Ascending aorta (tissue), 2 donors: ENCODE data around the gene GARRE1. TPM values are rescaled to one million over a fixed set of nuclear protein-coding genes. Genes with fewer than 3 reads are reported as not detected.
"Not testable (repeated sequence)": the region's sequence is repeated elsewhere in the genome, so short reads cannot be mapped to it uniquely, and the experiment has no call there.

ENCODE experiments used
- DNase-seq, 2 donors: peaks; one replicate each; pipeline ENCODE4 v3.0.0-alpha.2; 2019; ENCODE audit warnings: low spot score in 2 of 2
- H3K27ac ChIP-seq, 2 donors: fragments of 200-600 bp; sonication (generic); one replicate each; pipeline ENCODE4 v1.5.1; 2016 to 2017; ENCODE audit warnings: mild to moderate bottlenecking in 1 of 2
- H3K27me3 ChIP-seq: fragments of 200-600 bp; sonication (generic); one replicate; pipeline ENCODE4 v1.5.1; 2017
- H3K36me3 ChIP-seq, 2 donors: fragments of 200-600 bp; sonication (generic); one replicate each; pipeline ENCODE4 v1.5.1; 2016
- H3K4me1 ChIP-seq, 2 donors: fragments of 200-600 bp; sonication (generic); one replicate each; pipeline ENCODE4 v1.5.1; 2016 to 2017; ENCODE audit warnings: mild to moderate bottlenecking in 1 of 2
- H3K4me3 ChIP-seq, 2 donors: fragments of 200-600 bp; sonication (generic); one replicate each; pipeline ENCODE4 v1.5.1; 2016 to 2017; ENCODE audit warnings: mild to moderate bottlenecking in 1 of 2
- H3K9me3 ChIP-seq, 2 donors: fragments of 200-600 bp; sonication (generic); one replicate each; pipeline ENCODE4 v1.5.1; 2016
- intact Hi-C: fragments of 100-400 bp; cut with DNase I; formaldehyde crosslinking; loops from one replicate; pipeline ENCODE4 v1.15.1; 2023
- total RNA-seq: library from RNA; depleted of rRNA; stranded (reverse); fragments of >200 nt; gene quantifications from one replicate; pipeline ENCODE4 v1.1.0, GENCODE V29; 2016
- TF ChIP-seq, protein P1 (sequence below), 3 experiments: fragments of 200-600 bp in 2 of 3; fragments of 450-650 bp in 1 of 3; sonication (generic) in 2 of 3; IDR thresholded peaks; one replicate each; pipeline ENCODE4 v1.5.1; 2016 to 2019; ENCODE audit warnings: antibody characterized with exemption in 3 of 3, mild to moderate bottlenecking in 1 of 3, moderate library complexity in 1 of 3

GARRE1 gene, protein sequence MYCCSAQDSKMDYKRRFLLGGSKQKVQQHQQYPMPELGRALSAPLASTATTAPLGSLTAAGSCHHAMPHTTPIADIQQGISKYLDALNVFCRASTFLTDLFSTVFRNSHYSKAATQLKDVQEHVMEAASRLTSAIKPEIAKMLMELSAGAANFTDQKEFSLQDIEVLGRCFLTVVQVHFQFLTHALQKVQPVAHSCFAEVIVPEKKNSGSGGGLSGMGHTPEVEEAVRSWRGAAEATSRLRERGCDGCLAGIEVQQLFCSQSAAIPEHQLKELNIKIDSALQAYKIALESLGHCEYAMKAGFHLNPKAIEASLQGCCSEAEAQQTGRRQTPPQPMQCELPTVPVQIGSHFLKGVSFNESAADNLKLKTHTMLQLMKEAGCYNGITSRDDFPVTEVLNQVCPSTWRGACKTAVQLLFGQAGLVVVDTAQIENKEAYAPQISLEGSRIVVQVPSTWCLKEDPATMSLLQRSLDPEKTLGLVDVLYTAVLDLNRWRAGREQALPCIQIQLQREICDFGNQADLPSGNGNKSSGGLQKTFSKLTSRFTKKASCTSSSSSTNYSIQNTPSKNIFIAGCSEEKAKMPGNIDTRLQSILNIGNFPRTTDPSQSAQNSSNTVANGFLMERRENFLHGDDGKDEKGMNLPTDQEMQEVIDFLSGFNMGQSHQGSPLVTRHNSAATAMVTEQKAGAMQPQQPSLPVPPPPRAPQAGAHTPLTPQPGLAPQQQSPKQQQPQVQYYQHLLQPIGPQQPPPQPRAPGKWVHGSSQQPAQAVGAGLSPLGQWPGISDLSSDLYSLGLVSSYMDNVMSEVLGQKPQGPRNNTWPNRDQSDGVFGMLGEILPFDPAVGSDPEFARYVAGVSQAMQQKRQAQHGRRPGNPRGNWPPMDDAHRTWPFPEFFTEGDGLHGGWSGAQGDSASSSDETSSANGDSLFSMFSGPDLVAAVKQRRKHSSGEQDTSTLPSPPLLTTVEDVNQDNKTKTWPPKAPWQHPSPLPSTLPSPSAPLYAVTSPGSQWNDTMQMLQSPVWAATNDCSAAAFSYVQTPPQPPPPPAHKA (N-terminal part only)
- 59.2 TPM for total RNA-seq

DNA sequence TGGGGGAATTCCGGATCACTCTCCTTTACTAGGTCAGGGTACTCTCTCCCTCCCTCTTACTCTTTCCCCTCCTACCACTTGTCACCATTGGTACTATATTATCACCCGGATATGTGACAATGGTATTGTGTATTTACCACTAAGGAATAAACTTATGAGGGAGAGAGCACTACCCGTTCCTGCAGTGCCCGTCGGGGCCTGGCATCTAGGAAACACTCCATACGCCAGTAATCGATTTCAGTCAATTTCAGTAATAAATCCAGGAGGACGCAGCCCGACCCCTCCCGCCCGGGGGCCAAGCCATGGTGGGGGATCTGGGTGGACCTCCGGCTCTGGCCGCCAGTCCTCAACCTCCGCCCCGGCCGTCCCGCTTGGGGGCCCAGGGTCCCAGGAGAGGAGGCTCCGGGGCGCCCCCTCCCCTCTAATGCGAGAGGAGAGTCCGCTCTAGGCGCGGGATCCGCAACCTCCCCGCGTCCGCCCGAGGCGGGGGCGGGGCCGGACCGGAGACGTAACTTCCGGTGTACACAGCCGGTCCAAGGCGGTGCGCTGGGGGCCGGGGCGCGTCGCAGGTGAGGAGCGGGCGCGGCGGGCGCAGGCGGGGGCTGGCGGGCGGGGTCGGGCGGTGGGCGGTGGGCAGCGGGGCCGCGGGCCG, at the start of gene GARRE1:
TSS of gene GARRE1 (plus strand) at position 509 of the 652 bp plus-strand sequence. CDS start 45,920 bp downstream, outside the sequence.
- intact Hi-C loops = loop anchor here (2.0 to 10.0 kb wide), 2 partner anchors 21 to 231 kb away; partner anchors contain the start of gene WTIP
- DNase-seq = peak; percentile 34 to 90
- H3K27ac ChIP-seq = peak within 1 kb of the TSS; percentile 95 to 98
- peaks cover 0 to 18% of the 10 kb centered on the region in 2 donors for H3K4me1 ChIP-seq
- H3K4me3 ChIP-seq = peak within 1 kb of the TSS; percentile 81 to 83
- no peaks in the 10 kb centered on the region for H3K27me3 ChIP-seq
- no peaks in the 10 kb centered on the region for H3K36me3 ChIP-seq
- H3K9me3 ChIP-seq = no peaks in the 10 kb centered on the region
- TF ChIP-seq, protein P1, sequence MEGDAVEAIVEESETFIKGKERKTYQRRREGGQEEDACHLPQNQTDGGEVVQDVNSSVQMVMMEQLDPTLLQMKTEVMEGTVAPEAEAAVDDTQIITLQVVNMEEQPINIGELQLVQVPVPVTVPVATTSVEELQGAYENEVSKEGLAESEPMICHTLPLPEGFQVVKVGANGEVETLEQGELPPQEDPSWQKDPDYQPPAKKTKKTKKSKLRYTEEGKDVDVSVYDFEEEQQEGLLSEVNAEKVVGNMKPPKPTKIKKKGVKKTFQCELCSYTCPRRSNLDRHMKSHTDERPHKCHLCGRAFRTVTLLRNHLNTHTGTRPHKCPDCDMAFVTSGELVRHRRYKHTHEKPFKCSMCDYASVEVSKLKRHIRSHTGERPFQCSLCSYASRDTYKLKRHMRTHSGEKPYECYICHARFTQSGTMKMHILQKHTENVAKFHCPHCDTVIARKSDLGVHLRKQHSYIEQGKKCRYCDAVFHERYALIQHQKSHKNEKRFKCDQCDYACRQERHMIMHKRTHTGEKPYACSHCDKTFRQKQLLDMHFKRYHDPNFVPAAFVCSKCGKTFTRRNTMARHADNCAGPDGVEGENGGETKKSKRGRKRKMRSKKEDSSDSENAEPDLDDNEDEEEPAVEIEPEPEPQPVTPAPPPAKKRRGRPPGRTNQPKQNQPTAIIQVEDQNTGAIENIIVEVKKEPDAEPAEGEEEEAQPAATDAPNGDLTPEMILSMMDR (IDR thresholded peaks at IDR 0.05) = no peak

DNA sequence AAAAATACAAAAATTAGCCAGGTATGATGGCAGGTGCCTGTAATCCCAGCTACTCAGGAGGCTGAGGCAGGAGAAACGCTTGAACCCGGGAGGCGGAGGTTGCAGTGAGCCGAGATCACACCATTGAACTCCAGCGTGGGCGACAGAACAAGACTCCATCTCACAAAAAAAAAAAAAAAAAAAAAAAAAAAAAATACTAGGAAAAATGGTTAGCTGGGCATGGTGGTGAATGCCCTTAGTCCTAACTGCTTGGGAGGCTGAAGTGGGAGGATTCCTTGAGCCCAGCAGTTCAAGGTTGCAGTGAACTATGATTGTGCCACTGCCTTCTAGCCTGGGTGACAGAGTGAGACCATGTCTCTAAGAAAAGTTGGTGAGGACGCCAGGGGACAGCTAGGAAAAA, 49.0 kb upstream of the GARRE1 start:
- H3K27me3 ChIP-seq, H3K4me3 ChIP-seq, DNase-seq, intact Hi-C loops, H3K9me3 ChIP-seq, H3K27ac ChIP-seq, H3K4me1 ChIP-seq: not testable (repeated sequence)
- H3K36me3 ChIP-seq = peaks cover 10 to 49% of the 10 kb centered on the region in 2 donors

DNA sequence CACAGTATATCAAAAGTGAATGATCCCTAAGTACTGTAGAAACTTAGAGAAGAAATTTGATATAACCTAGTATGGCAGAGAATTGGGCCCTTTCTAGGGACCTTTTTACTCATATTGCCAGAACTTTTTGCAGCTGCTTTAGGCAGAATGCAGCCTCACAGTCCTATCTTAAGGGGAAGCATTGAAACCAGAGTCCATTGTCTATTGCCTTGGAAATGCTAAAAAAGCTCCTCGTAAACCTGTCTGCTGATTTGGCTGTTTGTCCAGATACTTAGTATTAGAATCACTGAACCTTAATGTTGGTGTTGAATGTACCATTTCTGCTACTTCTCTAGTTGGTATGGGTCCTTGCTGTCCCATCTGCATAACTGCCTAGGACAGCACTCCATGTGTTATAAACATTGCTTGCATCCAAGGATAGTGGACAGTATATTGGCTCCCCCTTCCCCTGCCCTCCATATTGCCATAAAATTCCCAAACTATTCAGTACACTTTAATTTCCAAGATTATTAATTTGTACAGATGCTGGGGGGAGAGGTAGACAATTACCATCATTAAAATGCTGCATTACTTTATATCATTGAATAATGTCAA, 46.0 kb upstream of the GARRE1 start:
- H3K36me3 ChIP-seq = peaks cover 17 to 50% of the 10 kb centered on the region in 2 donors
- TF ChIP-seq, protein P1 (IDR thresholded peaks at IDR 0.05) = no peak
- DNase-seq = no peak

DNA sequence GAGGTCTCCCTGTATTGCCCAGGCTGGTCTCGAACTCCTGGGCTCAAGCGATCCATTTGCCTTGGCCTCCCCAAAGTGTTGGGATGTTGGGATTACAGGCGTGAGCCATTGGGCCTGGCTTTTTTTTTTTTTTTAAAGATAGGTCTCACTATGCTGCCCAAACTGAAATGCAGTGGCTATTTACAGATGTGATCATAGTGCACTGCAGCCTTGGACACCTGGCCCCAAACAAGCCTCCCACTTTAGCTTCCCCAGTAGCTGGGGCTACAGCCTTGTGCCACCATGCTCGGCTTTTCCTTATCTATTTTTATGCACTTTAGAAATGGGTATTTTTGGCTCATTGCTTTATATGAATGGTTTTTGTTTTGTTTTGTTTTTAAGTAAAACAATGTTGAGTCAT, 44.6 kb upstream of the GARRE1 start:
- H3K36me3 ChIP-seq = peaks cover 17 to 63% of the 10 kb centered on the region in 2 donors
- no peak overlapping the region for H3K27ac ChIP-seq
- H3K27me3 ChIP-seq = no peaks in the 10 kb centered on the region
- no peaks in the 10 kb centered on the region for H3K4me1 ChIP-seq
- intact Hi-C loops = no loop called here
- TF ChIP-seq, protein P1 (IDR thresholded peaks at IDR 0.05) = no peak
- no peak for DNase-seq
- H3K9me3 ChIP-seq = no peaks in the 10 kb centered on the region
- H3K4me3 ChIP-seq = no peak overlapping the region

More for the DNA sequence above, 46.0 kb upstream of the GARRE1 start:
- Histone ChIP-seq H3K9me3 (no peaks in the 10 kb centered on the region), H3K4me3 (no peak overlapping the region), H3K4me1 (no peaks in the 10 kb centered on the region), H3K27ac (no peak overlapping the region), H3K27me3 (no peaks in the 10 kb centered on the region)
- intact Hi-C loops = no loop called here

DNA sequence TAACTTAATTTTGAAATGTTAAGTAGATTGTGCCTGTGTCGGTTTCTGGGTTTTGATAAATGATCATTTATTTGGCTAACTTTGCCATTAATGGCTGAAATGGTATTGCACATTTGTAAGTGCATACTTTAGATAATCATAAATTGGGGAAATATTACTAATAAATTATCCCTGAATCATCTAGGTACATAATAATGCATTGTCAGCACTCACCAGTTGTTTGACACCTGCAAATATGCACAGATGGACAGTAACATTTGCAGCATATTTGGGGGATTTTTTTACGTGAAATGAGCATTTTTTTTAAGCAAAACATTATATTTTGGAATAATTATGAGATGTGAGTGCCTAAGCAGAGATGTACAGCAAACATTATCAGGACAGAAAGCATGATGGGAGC, 41.1 kb upstream of the GARRE1 start:
- H3K27ac ChIP-seq = no peak overlapping the region
- intact Hi-C loops = no loop called here
- no peaks in the 10 kb centered on the region for H3K27me3 ChIP-seq
- TF ChIP-seq, protein P1 (IDR thresholded peaks at IDR 0.05) = no peak
- H3K4me3 ChIP-seq = no peak overlapping the region
- H3K36me3 ChIP-seq = peaks cover 26 to 60% of the 10 kb centered on the region in 2 donors
- DNase-seq = no peak
- no peaks in the 10 kb centered on the region for H3K9me3 ChIP-seq
- no peaks in the 10 kb centered on the region for H3K4me1 ChIP-seq
